Mucosa of rectum (tissue), 2 donors: ENCODE results near the gene PBX4.

Source experiments
- H3K27ac ChIP-seq, 2 donors: one replicate each; pipeline ENCODE4 v1.7.0; 2013; ENCODE audit warnings: inconsistent platforms in 2 of 2, low read depth in 2 of 2, low read length in 2 of 2
- H3K27me3 ChIP-seq, 2 donors: one replicate each; pipeline ENCODE4 v1.7.0; 2013; ENCODE audit warnings: low read length in 2 of 2; ENCODE audit not compliant: control insufficient read depth in 2 of 2, insufficient read depth in 2 of 2
- H3K36me3 ChIP-seq, 2 donors: one replicate each; pipeline ENCODE4 v1.7.0; 2013; ENCODE audit warnings: low read length in 2 of 2; ENCODE audit not compliant: control insufficient read depth in 2 of 2, insufficient read depth in 2 of 2
- H3K4me1 ChIP-seq, 2 donors: one replicate each; pipeline ENCODE4 v1.7.0; 2013; ENCODE audit warnings: low read length in 2 of 2, mild to moderate bottlenecking in 1 of 2; ENCODE audit not compliant: control insufficient read depth in 2 of 2, insufficient read depth in 2 of 2
- H3K4me3 ChIP-seq, 2 donors: one replicate each; pipeline ENCODE4 v1.7.0; 2013; ENCODE audit warnings: low read length in 2 of 2
- H3K9ac ChIP-seq, 2 donors: one replicate each; pipeline ENCODE4 v1.7.0; 2013; ENCODE audit warnings: low read length in 2 of 2, low read depth in 1 of 2, mild to moderate bottlenecking in 1 of 2
- H3K9me3 ChIP-seq, 2 donors: one replicate each; pipeline ENCODE4 v1.7.0; 2013; ENCODE audit warnings: low read length in 2 of 2; ENCODE audit not compliant: control insufficient read depth in 2 of 2
- donor health status: healthy.
- donor health status: Normal muscosa, but diverticular disease.

The PBX4 gene

GRCh38 chr19:19571071-19571786 lies 47.3 kb downstream of the PBX4 start:
- no peaks in the 10 kb centered on the region for H3K4me1 ChIP-seq
- H3K4me3 ChIP-seq: no peak overlapping the region
- H3K27me3 ChIP-seq: no peaks in the 10 kb centered on the region
- H3K36me3 ChIP-seq: no peaks in the 10 kb centered on the region
- no peaks in the 10 kb centered on the region for H3K9me3 ChIP-seq
- no peak overlapping the region for H3K9ac ChIP-seq
- H3K27ac ChIP-seq: no peak overlapping the region

- Histone ChIP-seq H3K9me3 (no peaks in the 10 kb centered on the region), H3K4me3 (no peak overlapping the region), H3K27me3 (no peaks in the 10 kb centered on the region), H3K27ac (no peak overlapping the region), H3K4me1 (no peaks in the 10 kb centered on the region), H3K36me3 (no peaks in the 10 kb centered on the region), H3K9ac (no peak overlapping the region)
Observed at GRCh38 chr19:19570571-19570970, 47.9 kb downstream of the PBX4 start.

- Histone ChIP-seq H3K27me3 (no peaks in the 10 kb centered on the region), H3K9ac (no peak overlapping the region), H3K9me3 (no peaks in the 10 kb centered on the region), H3K4me3 (no peak overlapping the region), H3K27ac (no peak overlapping the region), H3K4me1 (no peaks in the 10 kb centered on the region), H3K36me3 (peaks cover 0 to 3% of the 10 kb centered on the region in 2 donors)
Observed at GRCh38 chr19:19568802-19569756, 49.4 kb downstream of the PBX4 start.

GRCh38 chr19:19567391-19567790 lies 51.1 kb downstream of the PBX4 start:
- H3K4me3 ChIP-seq: no peak overlapping the region
- no peak overlapping the region for H3K9ac ChIP-seq
- H3K4me1 ChIP-seq: no peaks in the 10 kb centered on the region
- H3K27me3 ChIP-seq: no peaks in the 10 kb centered on the region
- H3K9me3 ChIP-seq: no peaks in the 10 kb centered on the region
- H3K27ac ChIP-seq: no peak overlapping the region
- H3K36me3 ChIP-seq: peaks cover 0 to 3% of the 10 kb centered on the region in 2 donors

GRCh38 chr19:19566306-19566705 lies 52.2 kb downstream of the PBX4 start:
- Histone ChIP-seq H3K36me3 (peaks cover 0 to 3% of the 10 kb centered on the region in 2 donors), H3K4me3 (no peak overlapping the region), H3K27me3 (no peaks in the 10 kb centered on the region), H3K9me3 (no peaks in the 10 kb centered on the region), H3K4me1 (no peaks in the 10 kb centered on the region), H3K9ac (no peak overlapping the region), H3K27ac (no peak overlapping the region)

- Histone ChIP-seq H3K36me3 (peaks cover 0 to 3% of the 10 kb centered on the region in 2 donors), H3K4me1 (no peaks in the 10 kb centered on the region), H3K27me3 (no peaks in the 10 kb centered on the region), H3K9ac (no peak overlapping the region), H3K27ac (no peak overlapping the region), H3K9me3 (no peaks in the 10 kb centered on the region), H3K4me3 (no peak overlapping the region)
Observed at GRCh38 chr19:19563348-19563848, 55.1 kb downstream of the PBX4 start.

- Histone ChIP-seq H3K4me3 (no peak overlapping the region), H3K27me3 (no peaks in the 10 kb centered on the region), H3K9me3 (no peaks in the 10 kb centered on the region), H3K4me1 (no peaks in the 10 kb centered on the region), H3K27ac (no peak overlapping the region), H3K36me3 (peaks cover 0 to 3% of the 10 kb centered on the region in 2 donors), H3K9ac (no peak overlapping the region)
Observed at GRCh38 chr19:19562665-19563347, 55.7 kb downstream of the PBX4 start.

- Histone ChIP-seq H3K27ac (no peak overlapping the region), H3K9ac (no peak overlapping the region), H3K36me3 (peaks cover 0 to 3% of the 10 kb centered on the region in 2 donors)
Observed at GRCh38 chr19:19561946-19562664, 56.4 kb downstream of the PBX4 start.

GRCh38 chr19:19559931-19560330 lies 58.6 kb downstream of the PBX4 start:
- Histone ChIP-seq H3K27ac (no peak overlapping the region), H3K4me3 (no peak overlapping the region), H3K9me3 (no peaks in the 10 kb centered on the region), H3K27me3 (no peaks in the 10 kb centered on the region), H3K36me3 (peaks cover 0 to 3% of the 10 kb centered on the region in 2 donors), H3K9ac (no peak overlapping the region), H3K4me1 (no peaks in the 10 kb centered on the region)

More at GRCh38 chr19:19561946-19562664, 56.4 kb downstream of the PBX4 start:
- Histone ChIP-seq H3K4me1 (no peaks in the 10 kb centered on the region), H3K4me3 (no peak overlapping the region), H3K9me3 (no peaks in the 10 kb centered on the region), H3K27me3 (no peaks in the 10 kb centered on the region)
